Stimulated activated CD4-positive, alpha-beta T cell treated with anti-CD3 and anti-CD28 coated beads, Interleukin-1b, Interleukin-23, amount 100 ng/mL, for 48 hours (primary cell): ENCODE measurements around the gene CDH2.
"Not testable (repeated sequence)": the region's sequence is repeated elsewhere in the genome, so short reads cannot be mapped to it uniquely, and the experiment has no call there.

ENCODE experiments used
- DNase-seq: peaks from one replicate; pipeline ENCODE4 v3.0.0-alpha.2; 2020

Gene CDH2

DNA sequence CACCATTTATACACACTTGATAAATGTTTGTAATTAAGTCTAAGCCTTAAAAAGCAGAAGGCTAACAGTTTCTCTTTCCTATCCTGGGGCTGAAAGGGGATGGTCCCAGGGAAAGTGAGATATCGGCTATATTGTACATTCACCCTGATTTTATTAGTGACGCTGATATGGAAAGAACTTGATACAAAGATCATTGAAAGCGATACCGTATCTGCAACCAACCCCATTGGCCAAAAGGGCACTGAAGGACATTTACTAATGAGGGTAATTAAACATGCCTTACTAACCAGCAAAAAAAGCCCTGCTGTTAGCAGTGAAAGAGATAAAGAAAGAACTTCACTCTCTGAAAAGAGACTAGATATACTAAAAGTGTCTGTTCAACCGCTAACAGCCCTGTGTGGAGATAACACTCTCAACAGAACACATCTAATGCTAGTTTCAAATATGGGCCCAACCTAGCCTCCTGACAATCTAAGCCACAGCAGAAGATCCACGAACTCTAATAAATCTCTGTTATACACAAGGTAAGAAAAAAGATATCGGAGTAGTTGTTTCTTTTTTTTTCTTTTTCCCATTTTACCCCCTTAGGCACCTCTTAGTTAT, 200.0 kb downstream of the CDH2 start:
- no peak for DNase-seq

- DNase-seq, result no peak
These were observed 206.6 kb downstream of the CDH2 start for GRCh38 chr18:27970321-27970720.

DNA sequence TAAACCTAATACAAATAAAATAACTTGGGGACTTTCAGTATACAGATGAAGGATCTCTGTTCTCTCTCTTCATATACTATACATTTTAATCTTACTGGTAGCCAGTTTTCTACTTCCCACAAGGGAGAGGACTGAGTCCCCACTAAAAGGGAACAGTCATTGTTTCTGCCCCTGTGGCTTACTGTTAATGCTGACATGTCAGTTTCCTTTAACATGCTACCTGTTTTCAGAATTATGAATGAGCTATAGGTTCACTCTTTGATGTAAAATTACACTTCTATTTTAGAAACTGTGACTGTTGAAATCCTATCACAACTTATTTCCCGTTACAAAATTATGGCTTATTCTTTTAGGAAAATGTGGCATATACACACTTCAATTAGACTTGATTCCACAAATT, 207.7 kb downstream of the CDH2 start:
- no peak for DNase-seq

GRCh38 chr18:27967913-27968824, 208.8 kb downstream of the CDH2 start:
- no peak for DNase-seq

GRCh38 chr18:27966881-27967280, 210.0 kb downstream of the CDH2 start:
- no peak for DNase-seq

DNA sequence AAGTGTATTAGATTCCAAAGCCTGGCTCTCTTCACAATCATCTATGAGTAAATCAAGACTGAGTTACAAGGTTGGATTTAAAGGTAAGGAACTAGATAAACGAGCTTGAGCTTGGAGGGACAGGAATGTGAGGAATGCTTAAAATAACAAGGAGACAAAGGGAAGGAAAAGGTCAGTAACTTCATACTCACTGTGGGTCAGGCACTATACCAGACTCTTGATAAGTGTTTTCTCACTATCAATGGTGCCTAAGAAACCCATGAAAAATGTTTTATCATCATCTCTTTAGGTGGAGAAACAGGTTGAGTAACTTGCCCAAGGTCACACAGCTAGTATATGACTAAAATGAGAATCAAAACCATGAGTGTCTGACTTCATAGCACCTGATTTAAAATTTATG, 212.1 kb downstream of the CDH2 start:
- no peak for DNase-seq

DNA sequence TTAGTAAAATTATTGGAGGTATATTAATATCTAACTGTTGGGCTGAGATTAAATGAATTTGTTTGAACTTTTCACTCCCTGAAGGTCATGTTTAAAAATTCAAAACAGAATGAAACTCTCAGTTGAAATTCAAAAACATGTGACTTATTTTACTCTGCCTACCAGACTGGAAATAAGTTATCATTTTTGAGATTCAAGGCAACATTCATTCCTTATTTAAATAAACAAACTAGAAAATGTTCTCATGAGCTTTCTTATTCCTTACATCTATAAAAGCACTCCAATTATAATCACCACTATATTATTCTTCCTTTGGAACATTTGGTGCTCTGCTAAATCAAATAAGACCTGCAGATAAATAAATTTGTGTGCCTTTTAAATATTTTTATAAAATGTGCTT, 217.8 kb downstream of the CDH2 start:
- no peak for DNase-seq

DNA sequence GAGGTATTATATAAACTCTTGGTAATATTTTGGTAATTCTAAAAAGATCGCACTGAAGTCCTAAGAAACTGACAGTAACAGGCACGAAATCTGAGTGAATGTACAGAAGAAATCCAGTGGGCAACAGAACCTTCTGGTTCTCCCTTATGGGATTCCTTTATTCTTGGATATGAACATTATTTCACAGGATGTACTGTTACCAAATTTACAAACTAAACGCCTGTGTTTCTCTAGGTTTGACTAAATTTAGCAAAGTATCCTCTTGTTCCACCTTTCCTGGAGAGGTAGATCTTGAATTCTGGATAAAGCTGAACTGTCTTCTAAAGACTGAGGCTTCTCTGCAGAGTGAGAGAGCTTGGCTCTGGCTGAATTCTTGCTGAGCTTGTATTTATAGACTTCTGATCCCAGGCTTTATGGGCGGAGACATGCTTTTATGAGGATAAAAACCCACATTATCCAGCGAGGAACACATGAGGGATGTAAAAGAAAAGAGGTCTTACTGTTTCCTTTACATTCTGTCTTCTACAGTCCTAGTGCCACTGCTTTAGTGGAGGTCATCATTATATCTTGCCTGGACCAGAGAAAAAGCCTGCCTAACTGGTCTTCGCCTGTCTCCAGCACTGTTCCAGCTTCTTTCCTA, 220.8 kb downstream of the CDH2 start:
- DNase-seq, result no peak

DNA sequence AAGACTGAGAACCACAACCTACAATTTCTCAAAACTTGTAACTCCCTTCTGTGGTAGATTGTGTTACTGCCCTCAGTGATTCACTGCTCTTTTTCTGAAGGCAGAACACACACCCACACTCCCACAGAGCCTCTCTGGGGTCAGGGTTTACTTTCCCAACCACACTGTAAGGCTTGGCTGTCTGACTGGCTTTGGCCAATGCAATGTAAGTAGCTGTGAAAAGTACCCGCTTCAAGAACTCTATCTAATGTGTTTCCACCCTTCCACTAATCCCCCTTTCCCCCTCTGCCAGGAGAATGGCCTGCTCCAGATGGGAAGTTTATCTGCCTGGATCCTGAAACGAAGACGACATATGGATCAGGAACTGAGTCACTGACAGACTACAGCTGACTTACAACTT, 222.7 kb downstream of the CDH2 start:
- DNase-seq, result no peak

- DNase-seq, result no peak
These were observed 224.2 kb downstream of the CDH2 start for GRCh38 chr18:27952741-27953140.

- no peak for DNase-seq
These were observed 226.2 kb downstream of the CDH2 start for GRCh38 chr18:27950648-27951228.

DNA sequence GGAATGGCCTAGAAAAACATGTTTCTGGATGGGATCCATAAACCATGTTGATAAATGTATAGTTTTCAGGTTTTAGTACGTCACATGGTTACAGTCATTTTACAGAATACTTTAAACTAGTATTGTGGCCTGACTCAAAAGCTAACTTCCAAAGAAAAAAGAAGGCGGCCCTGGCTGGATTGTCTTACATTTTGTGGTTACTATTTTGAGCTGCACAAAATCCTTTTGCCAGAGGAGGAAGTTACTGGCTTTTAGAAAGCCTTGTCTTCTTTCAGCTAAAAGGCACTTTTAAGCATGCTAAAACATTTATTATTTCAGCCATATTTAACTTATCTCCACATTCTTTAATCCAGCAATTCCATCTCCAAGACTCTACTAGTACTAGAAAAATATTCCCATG, 227.9 kb downstream of the CDH2 start:
- DNase-seq, result no peak

GRCh38 chr18:27942706-27943105, 234.2 kb downstream of the CDH2 start:
- DNase-seq, result no peak

GRCh38 chr18:27931535-27931934, 245.4 kb downstream of the CDH2 start:
- DNase-seq, result no peak

- no peak for DNase-seq
These were observed 254.2 kb downstream of the CDH2 start for GRCh38 chr18:27922780-27923179.

GRCh38 chr18:27921904-27922751, 254.8 kb downstream of the CDH2 start:
- DNase-seq, result no peak

- no peak for DNase-seq
These were observed 255.5 kb downstream of the CDH2 start for GRCh38 chr18:27921392-27921791.

GRCh38 chr18:27920836-27921235, 256.1 kb downstream of the CDH2 start:
- no peak for DNase-seq

DNA sequence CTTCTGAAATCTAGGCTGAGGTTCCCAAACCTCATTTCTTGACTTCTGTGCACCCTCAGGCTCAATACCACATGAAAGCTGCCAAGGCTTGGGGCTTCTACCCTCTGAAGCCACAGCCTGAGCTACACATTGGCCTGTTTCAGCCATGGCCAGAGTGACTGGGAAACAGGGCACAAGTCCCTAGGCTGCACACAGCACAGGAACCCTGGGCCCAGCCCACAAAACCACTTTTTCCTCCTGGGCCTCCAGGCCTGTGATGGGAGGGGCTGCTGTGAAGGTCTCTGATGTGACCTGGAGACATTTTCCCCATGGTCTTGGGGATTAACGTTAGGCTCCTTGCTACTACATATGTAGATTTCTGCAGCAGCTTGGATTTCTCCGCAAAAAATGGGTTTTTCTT, 270.7 kb downstream of the CDH2 start:
- not testable (repeated sequence) for DNase-seq

DNA sequence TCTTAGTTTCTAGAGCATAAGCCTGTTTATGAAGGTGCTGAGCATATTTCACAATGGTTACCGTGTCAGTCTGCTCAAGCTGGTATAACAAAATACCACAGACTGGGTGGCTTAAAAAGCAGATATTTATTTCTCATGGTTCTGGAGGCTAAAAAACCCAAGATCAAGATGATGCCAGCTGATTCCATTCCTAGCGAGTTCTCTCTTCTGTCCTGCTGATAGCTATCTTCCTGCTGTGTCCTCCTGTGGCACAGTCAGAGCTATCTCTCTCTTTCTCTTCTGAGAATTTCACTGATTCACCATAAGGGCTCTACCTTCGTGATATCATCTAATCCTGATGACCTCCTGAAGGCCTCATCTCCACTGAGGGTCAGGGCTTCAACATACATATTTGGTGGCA, 273.0 kb downstream of the CDH2 start:
- DNase-seq, result no peak

- DNase-seq, result no peak
These were observed 275.3 kb downstream of the CDH2 start for GRCh38 chr18:27901424-27902226.
